Neural cell (in vitro differentiated cells): Measurements from ENCODE around the gene NACC2.

ENCODE experiments used
- EP300 ChIP-seq: fragments of 450-650 bp; conservative IDR thresholded peaks from 2 replicates; pipeline ENCODE4 v1.6.1; 2014; ENCODE audit warnings: antibody characterized with exemption, mild to moderate bottlenecking, moderate library complexity; ENCODE audit not compliant: poor library complexity, severe bottlenecking
- EZH2 ChIP-seq: fragments of 200-600, 300-800 bp; shearing (Covaris generic), sonication (generic); IDR thresholded peaks from 2 replicates; pipeline ENCODE4 v1.6.1; 2014; ENCODE audit warnings: antibody characterized with exemption, low read length, borderline replicate concordance, mild to moderate bottlenecking; ENCODE audit not compliant: insufficient read depth, poor library complexity, severe bottlenecking
- POLR2AphosphoS5 ChIP-seq: IDR thresholded peaks from 2 replicates; pipeline ENCODE4 v1.6.1; 2012
- RAD21 ChIP-seq: fragments of 450-650 bp; conservative IDR thresholded peaks from 2 replicates; pipeline ENCODE4 v1.6.1; 2014; ENCODE audit warnings: antibody characterized with exemption, mild to moderate bottlenecking, moderate library complexity
- SMC3 ChIP-seq: fragments of 450-650 bp; conservative IDR thresholded peaks from 2 replicates; pipeline ENCODE4 v1.6.1; 2014; ENCODE audit warnings: antibody characterized with exemption, mild to moderate bottlenecking, moderate library complexity; ENCODE audit not compliant: poor library complexity
- TAF1 ChIP-seq: IDR thresholded peaks from 2 replicates; pipeline ENCODE4 v1.6.1; 2012; ENCODE audit warnings: low read depth
- TF ChIP-seq, protein P1 (sequence below): IDR thresholded peaks from 2 replicates; pipeline ENCODE4 v1.6.1; 2012; ENCODE audit warnings: borderline replicate concordance
- TF ChIP-seq, protein P2 (sequence below): fragments of 450-650 bp; IDR thresholded peaks from 2 replicates; pipeline ENCODE4 v1.5.1; 2014; ENCODE audit warnings: antibody characterized with exemption, mild to moderate bottlenecking, moderate library complexity; ENCODE audit not compliant: poor library complexity, severe bottlenecking

DNA sequence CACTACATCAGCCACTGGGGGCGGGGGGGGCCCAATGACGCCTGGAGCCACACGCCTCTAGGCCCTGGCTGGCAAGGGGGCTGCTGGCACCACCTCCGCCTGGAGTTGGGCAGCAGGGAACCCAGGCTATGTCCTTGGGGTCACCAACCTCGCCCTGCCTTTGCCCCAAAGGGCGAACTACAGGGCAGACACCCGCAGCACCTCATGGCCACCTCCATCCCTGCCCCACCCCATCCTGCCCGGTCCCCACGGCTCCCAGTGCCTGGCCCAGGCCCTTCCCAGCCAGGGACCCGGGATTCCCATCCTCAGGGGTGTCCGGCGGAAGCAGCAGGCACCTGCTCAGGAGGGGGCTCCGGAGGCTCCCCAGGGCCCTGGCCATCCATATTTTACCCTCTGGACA lies 37.0 kb downstream of the NACC2 start:
- TF ChIP-seq, protein P1, sequence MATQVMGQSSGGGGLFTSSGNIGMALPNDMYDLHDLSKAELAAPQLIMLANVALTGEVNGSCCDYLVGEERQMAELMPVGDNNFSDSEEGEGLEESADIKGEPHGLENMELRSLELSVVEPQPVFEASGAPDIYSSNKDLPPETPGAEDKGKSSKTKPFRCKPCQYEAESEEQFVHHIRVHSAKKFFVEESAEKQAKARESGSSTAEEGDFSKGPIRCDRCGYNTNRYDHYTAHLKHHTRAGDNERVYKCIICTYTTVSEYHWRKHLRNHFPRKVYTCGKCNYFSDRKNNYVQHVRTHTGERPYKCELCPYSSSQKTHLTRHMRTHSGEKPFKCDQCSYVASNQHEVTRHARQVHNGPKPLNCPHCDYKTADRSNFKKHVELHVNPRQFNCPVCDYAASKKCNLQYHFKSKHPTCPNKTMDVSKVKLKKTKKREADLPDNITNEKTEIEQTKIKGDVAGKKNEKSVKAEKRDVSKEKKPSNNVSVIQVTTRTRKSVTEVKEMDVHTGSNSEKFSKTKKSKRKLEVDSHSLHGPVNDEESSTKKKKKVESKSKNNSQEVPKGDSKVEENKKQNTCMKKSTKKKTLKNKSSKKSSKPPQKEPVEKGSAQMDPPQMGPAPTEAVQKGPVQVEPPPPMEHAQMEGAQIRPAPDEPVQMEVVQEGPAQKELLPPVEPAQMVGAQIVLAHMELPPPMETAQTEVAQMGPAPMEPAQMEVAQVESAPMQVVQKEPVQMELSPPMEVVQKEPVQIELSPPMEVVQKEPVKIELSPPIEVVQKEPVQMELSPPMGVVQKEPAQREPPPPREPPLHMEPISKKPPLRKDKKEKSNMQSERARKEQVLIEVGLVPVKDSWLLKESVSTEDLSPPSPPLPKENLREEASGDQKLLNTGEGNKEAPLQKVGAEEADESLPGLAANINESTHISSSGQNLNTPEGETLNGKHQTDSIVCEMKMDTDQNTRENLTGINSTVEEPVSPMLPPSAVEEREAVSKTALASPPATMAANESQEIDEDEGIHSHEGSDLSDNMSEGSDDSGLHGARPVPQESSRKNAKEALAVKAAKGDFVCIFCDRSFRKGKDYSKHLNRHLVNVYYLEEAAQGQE, result no peak
- TF ChIP-seq, protein P2, sequence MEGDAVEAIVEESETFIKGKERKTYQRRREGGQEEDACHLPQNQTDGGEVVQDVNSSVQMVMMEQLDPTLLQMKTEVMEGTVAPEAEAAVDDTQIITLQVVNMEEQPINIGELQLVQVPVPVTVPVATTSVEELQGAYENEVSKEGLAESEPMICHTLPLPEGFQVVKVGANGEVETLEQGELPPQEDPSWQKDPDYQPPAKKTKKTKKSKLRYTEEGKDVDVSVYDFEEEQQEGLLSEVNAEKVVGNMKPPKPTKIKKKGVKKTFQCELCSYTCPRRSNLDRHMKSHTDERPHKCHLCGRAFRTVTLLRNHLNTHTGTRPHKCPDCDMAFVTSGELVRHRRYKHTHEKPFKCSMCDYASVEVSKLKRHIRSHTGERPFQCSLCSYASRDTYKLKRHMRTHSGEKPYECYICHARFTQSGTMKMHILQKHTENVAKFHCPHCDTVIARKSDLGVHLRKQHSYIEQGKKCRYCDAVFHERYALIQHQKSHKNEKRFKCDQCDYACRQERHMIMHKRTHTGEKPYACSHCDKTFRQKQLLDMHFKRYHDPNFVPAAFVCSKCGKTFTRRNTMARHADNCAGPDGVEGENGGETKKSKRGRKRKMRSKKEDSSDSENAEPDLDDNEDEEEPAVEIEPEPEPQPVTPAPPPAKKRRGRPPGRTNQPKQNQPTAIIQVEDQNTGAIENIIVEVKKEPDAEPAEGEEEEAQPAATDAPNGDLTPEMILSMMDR, result no peak
- TF ChIP-seq EZH2, result no peak
- no peak for TF ChIP-seq POLR2AphosphoS5
- TF ChIP-seq TAF1, result no peak
- TF ChIP-seq SMC3, result no peak
- no peak for TF ChIP-seq EP300
- no peak for TF ChIP-seq RAD21
